ENCODE data around the gene TECPR2. TPM values are rescaled to one million over a fixed set of nuclear protein-coding genes. Genes with fewer than 3 reads are reported as not detected.

Gene TECPR2
- total RNA-seq, 1 experiment from 2014 or later, result 12.2 TPM

GRCh38 chr14:102496958-102497744 is 134.4 kb downstream of the TECPR2 start (continued):
- TF ChIP-seq, protein P1, sequence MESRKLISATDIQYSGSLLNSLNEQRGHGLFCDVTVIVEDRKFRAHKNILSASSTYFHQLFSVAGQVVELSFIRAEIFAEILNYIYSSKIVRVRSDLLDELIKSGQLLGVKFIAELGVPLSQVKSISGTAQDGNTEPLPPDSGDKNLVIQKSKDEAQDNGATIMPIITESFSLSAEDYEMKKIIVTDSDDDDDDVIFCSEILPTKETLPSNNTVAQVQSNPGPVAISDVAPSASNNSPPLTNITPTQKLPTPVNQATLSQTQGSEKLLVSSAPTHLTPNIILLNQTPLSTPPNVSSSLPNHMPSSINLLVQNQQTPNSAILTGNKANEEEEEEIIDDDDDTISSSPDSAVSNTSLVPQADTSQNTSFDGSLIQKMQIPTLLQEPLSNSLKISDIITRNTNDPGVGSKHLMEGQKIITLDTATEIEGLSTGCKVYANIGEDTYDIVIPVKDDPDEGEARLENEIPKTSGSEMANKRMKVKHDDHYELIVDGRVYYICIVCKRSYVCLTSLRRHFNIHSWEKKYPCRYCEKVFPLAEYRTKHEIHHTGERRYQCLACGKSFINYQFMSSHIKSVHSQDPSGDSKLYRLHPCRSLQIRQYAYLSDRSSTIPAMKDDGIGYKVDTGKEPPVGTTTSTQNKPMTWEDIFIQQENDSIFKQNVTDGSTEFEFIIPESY (IDR thresholded peaks at IDR 0.05; ENCODE audit: extremely low read depth, insufficient replicate concordance, low read length), result no peak
- TF ChIP-seq CBX3 (IDR thresholded peaks at IDR 0.05; ENCODE audit: low read depth), result no peak
- no peak for TF ChIP-seq EGR1 (IDR thresholded peaks at IDR 0.05; ENCODE audit: low read depth)
- no peak for TF ChIP-seq POLR2A (IDR thresholded peaks at IDR 0.05; ENCODE audit: borderline replicate concordance, extremely low read depth, insufficient read depth, insufficient read length)

DNA sequence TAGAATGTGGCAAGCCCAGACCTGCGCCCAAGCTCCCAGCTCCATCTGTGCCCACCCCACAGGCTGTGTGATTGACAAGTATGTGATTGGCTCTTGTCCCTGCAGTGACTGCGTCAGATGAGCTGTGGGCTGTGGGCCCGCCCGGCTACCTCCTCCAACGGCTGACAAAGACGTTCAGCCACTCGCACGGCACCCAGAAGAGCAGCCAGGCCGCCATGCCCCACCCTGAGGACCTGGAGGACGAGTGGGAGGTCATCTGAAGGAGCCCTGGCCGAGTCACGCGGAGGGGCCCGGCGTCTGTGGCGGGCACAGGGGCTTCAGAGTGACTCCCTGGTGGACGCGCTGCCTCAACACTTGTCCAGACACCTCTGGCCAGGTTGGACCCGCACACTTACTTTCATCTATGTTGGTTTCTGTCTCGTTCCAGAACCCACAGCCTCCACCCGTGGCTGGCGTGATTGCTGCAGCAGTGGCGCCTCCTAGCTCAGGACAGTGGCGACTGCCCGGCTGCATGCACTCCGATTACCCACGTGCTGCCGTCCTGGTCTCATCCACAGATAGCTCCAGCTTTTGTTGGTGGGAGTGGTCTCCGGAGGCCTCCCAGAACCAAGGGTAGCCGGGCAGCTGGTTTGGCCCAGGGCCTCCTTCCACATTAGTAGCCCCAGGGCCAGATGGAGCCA is 135.4 kb downstream of the TECPR2 start:
- TF ChIP-seq RAD21 (IDR thresholded peaks at IDR 0.05; ENCODE audit: low read depth), result peak; percentile 59
- TF ChIP-seq, protein P2, sequence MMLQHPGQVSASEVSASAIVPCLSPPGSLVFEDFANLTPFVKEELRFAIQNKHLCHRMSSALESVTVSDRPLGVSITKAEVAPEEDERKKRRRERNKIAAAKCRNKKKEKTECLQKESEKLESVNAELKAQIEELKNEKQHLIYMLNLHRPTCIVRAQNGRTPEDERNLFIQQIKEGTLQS (IDR thresholded peaks at IDR 0.05), result no peak
- TF ChIP-seq POLR2A (IDR thresholded peaks at IDR 0.05; ENCODE audit: borderline replicate concordance, extremely low read depth, insufficient read depth, insufficient read length), result no peak
- TF ChIP-seq JUND (IDR thresholded peaks at IDR 0.05), result no peak
- TF ChIP-seq POLR2AphosphoS5 (IDR thresholded peaks at IDR 0.05; ENCODE audit: low read depth, low read length), result no peak
- no peak for TF ChIP-seq EZH2 (IDR thresholded peaks at IDR 0.05)
- no peak for TF ChIP-seq YY1 (IDR thresholded peaks at IDR 0.05; ENCODE audit: extremely low read depth, insufficient replicate concordance, low read depth, low read length)
- TF ChIP-seq, protein P3, sequence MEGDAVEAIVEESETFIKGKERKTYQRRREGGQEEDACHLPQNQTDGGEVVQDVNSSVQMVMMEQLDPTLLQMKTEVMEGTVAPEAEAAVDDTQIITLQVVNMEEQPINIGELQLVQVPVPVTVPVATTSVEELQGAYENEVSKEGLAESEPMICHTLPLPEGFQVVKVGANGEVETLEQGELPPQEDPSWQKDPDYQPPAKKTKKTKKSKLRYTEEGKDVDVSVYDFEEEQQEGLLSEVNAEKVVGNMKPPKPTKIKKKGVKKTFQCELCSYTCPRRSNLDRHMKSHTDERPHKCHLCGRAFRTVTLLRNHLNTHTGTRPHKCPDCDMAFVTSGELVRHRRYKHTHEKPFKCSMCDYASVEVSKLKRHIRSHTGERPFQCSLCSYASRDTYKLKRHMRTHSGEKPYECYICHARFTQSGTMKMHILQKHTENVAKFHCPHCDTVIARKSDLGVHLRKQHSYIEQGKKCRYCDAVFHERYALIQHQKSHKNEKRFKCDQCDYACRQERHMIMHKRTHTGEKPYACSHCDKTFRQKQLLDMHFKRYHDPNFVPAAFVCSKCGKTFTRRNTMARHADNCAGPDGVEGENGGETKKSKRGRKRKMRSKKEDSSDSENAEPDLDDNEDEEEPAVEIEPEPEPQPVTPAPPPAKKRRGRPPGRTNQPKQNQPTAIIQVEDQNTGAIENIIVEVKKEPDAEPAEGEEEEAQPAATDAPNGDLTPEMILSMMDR (IDR thresholded peaks at IDR 0.05 in 2 of 3, conservative IDR thresholded peaks at IDR 0.05 in 1 of 3; ENCODE audit: borderline replicate concordance in 1 of 3, insufficient read depth in 1 of 3, low read depth in 2 of 3, low read length in 2 of 3), result peak; percentile 16 to 49 (median 46); a peak in 5 of 6 replicates
- intact Hi-C loops (cut with micrococcal nuclease), result no loop called here
- CTCF ChIA-PET, result no interaction called here
- Histone ChIP-seq H3K36me3 (ENCODE audit: control insufficient read depth in 1 of 2, insufficient read depth in 2 of 2, low read length in 2 of 2) (no peaks in the 10 kb centered on the region), H3K4me3 (replicated peaks in 1 of 2; ENCODE audit: low read depth in 1 of 2, low read length in 2 of 2) (no peak overlapping the region), H3K27me3 (ENCODE audit: insufficient read depth, low read length) (no peaks in the 10 kb centered on the region), H3K4me2 (ENCODE audit: low read length) (no peak overlapping the region), H3K27ac (ENCODE audit: low read depth, low read length) (no peak overlapping the region), H3K79me2 (ENCODE audit: insufficient read depth, low read length) (no peaks in the 10 kb centered on the region), H3K9me2 (ENCODE audit: insufficient read depth) (no peaks in the 10 kb centered on the region), H3K9ac (ENCODE audit: low read length) (no peak overlapping the region), H2AFZ (ENCODE audit: low read depth, low read length, poor library complexity, severe bottlenecking) (no peak overlapping the region), H3K9me3 (ENCODE audit: control insufficient read depth in 1 of 2, insufficient read depth in 1 of 2, low read depth in 1 of 2, low read length in 2 of 2) (no peaks in the 10 kb centered on the region), H4K20me1 (ENCODE audit: insufficient read depth) (no peaks in the 10 kb centered on the region), H3K4me1 (ENCODE audit: control insufficient read depth in 1 of 2, insufficient read depth in 2 of 2, low read length in 2 of 2) (no peaks in the 10 kb centered on the region)
- POLR2A ChIA-PET, result no interaction called here
- DNase-seq (ENCODE audit: low read depth, low spot score), result no peak
- no TSS peak for BruUV-seq (replicated peaks)
- ATAC-seq, result peak; percentile 64
- RAD21 ChIA-PET (ENCODE audit: low non-redundant PET in 1 of 2, low total read pairs in 2 of 2, uncharacterized antibody in 2 of 2, unreplicated experiment in 2 of 2), result interaction anchor here in 1 of 2 experiments (1.1 kb wide), 1 partner anchor 60 kb away, joined by 4 read pairs; no protein-coding TSS in a partner anchor
